GM21529 (cell line): ENCODE measurements around the gene RPH3AL.

Experiments used
- ATAC-seq: cut with Tn5 transposase; IDR thresholded peaks from one replicate; pipeline ENCODE4 v1.9.1; 2021; ENCODE audit not compliant: unreplicated experiment

Gene RPH3AL

DNA sequence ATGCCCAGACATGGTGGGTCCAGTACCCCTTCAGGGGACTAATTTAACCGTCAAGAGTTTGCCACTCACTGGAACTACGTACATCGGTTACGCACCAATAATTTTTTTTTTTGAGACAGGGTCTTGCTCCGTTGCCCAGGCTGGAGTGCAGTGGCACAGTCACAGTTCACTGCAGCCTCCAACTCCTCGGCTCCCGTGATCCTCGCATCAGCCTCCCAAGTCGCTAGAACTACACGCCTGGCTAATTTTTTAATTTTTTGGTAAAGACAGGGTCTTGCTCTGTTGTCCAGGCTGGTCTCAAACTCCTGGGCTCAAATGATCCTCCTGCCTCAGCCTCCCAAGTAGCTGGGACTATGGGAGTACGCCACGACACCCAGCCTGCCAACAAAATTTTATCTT is 15.6 kb downstream of the RPH3AL start:
- ATAC-seq, result no peak

DNA sequence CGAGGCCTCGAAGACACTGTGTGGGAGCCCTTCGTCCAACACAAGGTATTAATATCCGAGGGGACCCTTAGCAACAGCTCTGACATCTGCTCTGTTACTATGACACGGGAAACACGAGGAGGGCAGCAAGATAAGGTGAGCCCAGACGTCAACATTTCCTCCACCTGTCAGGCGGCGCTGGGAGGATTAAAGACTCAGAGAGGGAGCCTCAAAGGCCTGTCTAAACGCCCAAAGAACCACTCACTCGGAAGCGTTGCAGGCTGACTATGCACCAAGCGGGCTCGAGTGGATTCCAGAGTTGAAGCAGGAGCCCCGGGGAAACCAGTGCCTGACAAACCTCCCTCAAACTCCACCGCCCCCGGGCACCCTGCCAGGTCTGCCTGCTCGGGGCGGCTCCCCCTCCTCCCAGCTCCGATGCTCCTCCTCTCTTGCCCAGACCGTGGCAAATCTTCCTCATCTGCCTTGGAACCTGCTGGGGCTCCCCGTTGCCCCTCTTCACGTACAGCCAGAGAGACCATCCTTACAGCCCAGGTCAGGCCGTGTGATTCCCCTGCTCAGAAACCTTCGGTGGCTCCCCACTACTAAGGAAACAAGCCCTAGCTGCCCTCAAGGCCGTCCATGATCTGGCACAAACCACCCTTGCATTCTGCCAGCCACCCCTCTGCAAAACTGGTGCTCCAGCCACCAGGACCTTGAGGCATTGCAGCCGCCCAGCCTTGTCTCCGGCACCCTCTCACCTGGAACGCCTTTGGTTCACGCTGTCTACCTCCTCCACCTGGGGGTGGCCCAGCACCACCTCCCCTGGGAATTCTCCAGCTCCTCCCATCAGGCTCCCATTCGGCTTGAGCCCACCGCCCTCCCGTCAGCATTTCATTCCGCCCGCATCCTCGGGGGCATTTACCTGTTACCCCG is 16.2 kb downstream of the RPH3AL start:
- no peak for ATAC-seq

DNA sequence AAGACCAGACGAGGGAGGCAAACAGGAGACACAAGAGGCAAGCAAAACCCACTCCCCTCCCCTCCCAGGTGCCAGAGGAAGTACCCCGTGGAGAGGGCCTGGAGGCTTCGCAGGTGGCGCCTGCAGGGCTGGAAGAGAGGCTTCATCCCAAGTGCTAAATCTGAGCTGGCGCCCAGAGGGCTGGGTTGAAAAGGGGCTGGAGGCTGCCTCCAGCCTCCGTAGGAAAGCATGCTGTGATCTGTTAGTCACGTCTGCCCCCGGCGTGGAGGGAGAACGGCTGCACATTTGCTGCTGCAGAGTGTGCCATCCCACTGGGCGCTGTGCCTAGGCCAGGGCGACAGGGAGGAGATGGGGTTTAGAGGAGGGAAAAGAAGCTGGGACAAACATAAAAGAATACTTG is 16.9 kb downstream of the RPH3AL start:
- no peak for ATAC-seq

DNA sequence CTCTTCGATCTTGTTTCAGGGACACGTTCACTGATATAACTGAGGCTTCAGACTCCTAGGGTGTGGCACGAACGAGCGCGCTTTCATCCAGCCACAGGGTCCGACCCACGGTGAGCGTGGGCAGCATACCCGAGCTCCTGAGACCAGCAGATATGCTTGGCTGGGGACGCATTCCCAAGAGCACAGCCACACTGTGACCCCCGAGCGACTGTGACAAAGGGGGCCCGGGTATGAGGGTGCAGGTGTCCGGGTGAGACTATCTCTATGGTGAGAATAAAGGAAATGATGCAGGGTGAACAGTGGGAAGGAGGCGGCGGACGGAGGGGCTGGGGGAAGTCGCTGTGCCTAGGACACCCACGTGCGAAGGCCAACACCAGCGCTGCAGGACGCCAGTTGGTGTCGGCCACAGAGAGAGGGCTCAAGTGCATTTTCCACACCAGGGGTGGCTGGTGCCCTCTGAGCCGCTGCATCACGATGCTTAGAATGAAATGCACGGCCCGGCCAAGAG is 17.6 kb downstream of the RPH3AL start:
- no peak for ATAC-seq

DNA sequence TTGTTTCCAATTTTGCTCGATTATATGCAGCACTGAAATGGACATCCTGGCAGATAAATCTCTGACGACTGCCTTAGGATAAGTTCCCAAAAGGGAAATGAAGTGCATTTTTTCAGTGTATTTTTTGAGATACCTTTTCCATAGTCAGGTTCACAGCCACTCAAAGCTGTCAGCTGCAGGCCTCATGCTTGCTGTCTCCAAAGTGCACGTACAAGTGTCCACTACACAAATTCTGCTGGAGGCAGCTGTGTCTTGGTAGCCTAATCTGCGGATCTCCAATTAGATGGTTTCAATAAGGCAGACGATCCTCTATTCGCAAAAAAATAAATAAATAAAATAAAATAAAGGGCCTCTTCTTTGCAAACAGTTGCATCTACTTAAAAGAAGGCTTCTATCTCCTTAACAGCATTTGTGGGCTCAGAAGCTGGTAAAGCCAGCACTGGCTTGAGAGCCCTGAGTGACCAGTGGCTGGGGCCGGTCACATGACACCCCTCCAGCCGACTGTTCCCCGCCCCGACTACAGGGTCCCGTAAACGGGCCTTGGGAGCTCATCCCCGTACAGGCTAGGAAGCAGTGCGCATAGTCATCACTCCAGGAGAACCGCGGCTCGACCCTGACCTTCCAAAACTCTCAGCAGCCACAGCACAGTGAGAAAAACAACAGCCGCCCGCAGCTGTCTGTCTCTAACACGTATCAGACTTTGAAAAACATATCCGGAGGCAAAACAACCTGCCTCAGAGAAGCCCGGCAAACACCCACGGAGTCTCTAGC is 18.8 kb downstream of the RPH3AL start:
- ATAC-seq, result no peak

DNA sequence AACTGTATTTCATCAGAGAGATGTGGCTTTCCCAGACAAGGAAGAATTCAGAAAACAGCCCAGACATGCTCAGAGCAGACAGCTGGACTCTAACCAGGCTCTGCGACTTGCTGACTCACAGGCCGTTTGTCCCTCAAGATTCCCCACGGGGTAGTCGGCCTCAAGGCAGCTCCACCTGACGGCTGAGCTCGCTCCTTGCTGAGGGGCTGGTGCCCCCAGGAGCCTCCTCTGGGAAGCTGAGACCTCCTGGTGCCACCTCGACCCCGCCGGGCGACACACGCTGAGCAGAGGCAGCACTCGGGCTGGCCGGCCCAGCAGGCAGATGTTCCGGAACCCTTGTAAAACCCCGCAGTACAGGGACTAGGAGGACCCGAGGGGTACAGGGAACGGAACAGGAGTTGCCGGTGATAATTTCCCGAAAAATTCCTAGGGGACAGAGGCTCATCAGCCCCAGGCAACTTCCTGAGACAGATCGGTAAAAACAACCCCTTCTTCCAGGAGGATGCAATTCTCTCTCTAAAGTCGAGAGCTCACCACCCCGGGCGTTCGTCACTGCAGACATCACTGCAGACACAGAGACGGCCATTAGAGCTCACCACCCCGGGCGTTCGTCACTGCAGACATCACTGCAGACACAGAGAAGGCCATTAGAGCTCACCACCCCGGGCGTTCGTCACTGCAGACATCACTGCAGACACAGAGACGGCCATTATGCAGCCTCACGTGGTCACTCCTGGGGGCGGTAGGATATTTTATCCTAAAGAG is 19.9 kb downstream of the RPH3AL start:
- ATAC-seq, result no peak

DNA sequence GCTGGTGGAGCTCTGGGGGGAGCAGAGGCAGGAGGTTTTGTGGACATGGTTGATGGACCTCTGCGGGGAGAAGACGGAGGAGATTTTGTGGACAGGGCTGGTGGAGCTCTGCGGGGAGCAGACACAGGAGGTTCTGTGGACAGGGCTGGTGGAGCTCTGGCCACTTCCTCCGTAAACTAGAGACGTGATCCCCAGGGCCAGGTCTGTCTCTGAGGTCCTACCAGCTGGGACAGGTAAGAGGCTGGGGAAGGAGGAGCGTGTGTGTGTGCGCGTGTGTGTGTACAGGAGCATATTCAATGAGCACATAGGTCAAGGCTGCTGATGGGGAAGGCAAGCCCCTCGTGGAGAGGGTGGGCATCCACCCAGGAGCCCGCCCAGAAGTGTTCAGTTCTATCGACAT is 20.6 kb downstream of the RPH3AL start:
- no peak for ATAC-seq

DNA sequence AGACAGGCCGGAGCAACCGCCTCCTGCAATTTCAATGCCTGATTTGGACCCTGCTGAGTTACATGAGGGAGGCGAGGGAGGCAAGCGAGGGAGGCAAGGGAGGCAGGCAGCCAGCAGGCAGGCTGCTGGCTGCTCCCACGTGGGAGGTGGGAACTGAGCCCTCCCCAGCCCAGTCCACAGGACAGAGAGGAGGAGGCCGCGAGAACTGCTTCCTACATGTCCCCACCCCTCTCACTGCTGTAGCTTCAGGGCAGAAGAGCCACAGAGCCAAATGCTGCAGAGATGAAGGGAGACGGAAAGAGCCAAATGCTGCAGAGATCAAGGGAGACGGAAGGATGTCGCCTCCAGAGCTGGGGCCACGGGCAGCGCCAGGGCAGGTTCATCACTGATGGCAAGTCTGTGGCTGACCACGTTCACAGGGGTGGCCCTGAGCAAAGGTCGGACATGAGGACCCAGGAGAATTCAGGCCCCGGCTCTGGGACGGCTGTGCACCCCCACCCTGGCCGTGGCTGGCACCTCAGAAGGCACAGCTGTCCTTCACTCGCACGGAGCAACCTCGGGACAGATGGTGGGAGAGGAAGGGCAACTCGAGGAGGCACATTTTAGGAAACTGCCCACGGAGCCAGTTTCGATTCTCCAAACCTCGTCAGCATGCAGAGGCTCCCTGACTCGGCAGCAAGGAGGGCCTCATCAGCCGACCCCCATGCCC is 21.5 kb downstream of the RPH3AL start:
- ATAC-seq, result no peak

DNA sequence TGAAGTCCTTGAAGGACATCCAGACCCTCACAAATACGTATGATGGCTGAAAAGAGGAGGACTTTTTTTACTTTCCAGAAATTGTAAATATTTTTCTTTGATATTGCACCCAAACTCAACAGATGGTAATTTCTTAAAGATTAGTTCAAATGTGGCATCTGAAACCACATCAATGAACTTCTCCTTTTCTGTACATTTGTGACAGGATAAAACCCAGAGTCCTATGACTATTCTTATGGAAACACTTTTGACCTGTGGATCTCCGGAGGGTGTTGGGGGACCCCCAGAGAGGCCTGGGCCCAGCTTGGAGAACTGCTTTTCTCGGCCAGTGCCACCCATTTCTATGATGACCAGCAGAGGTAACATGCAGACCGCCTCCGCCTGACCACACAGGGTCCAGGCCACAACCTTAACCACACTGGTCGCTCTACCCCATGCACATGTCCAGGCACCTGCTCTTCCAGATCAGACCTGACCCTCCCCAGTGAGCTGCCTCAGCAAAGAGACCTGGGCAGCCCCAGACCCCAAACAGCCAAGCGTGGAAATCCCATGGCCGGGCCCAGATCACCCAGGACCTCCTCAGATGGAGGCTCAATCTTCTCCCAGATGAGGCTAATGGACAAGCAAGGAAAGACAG is 22.7 kb downstream of the RPH3AL start:
- ATAC-seq, result no peak

DNA sequence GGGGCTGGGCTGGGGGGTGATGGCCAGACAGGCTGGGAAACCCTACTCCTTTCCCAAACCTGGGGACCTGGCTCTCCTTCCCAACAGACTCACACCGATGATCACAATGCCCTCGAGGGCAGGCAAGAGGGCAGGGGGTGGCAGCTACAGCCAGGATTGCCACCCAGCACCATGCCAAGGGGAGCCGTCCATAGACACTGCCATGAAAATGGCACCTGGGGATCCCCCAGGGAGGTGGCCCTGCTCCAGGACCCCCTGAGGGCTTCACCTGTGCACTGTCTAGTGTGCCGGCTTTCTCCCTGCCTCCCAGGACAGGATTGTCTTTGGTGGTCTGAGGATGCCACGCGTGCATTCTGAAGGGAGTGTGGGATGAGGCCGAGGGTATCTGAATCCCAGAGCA is 24.6 kb downstream of the RPH3AL start:
- no peak for ATAC-seq

DNA sequence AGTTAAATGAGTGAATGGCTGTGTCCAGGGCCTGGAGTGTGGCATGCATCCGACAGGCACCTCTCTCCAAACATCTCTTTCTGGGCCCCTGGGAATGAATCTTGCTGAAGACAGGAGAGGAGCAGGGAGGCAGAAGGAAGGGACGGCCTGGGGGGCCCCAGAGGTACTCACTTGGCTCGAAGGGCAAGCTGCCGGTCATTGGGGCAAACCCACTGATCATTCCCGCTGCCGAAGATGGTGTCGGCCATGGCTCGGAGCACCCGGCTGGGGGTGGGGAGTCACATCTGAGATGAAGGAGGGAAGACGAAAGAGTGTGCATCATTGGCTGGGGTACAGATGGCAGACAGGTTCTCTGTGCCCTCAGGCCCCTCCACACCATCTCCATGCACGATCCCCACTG is 25.3 kb downstream of the RPH3AL start:
- no peak for ATAC-seq

DNA sequence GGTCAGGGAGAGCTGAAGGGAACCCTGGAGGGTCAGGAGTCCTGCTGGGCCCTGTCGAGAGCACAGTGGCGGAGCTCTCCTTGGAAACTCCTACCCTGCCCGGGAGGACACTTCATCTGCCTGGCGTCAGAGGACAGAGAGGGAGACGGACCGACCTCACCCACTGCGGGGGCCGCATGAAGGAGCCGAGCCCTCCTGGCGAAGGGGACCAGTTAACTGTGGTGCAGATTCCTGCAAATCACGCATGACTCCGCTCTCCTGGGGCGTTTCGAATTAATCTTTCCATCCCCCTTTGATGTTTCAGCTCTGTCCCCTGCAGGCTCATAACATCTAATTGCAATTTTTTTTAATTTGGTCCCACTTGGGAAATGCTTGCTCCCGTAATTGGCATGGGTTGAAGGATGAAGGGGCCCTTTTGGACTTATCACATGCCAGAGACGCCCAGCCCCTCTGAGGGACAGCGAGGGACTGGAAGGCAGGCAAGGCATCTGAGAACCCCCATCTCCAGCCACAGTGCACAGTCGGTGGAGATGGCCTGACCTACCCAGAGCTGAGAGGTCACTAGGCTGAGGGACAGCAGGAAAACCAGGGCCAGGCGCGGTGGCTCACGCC is 26.5 kb downstream of the RPH3AL start:
- ATAC-seq, result no peak

DNA sequence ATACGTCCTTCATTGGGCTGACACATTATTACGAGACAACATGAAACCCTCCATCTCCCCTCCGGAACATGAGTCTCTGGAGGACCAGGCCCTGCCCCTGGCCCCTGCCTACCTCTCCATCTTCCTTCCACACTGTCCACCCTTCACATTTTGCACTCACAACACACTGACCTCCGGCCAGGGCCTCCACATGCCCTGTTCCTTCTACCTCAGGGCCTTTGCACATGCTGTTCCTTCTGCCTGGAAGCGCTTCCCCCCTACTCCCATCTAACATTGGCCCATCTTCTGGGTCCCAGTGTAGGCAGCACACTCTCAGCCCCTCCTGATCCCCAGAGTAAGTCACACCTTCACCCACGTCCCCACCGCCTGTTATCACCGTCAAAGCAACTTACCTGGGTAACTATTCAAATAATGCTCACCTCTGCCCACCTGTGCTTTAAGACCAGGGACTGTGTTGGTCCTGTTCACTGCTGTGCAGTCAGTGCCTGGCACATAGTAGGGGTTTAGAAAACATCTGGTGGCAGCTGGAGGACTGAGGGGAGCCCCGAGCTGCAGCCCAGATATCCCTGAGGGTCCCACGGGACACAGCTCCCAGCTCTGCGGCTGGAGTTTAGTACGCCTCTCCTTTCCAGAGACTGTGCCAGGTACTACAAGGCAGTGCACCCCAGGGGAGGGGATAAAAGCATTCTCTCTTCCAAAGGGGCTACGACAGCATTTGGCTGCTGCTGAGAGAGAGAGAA is 27.2 kb downstream of the RPH3AL start:
- no peak for ATAC-seq

DNA sequence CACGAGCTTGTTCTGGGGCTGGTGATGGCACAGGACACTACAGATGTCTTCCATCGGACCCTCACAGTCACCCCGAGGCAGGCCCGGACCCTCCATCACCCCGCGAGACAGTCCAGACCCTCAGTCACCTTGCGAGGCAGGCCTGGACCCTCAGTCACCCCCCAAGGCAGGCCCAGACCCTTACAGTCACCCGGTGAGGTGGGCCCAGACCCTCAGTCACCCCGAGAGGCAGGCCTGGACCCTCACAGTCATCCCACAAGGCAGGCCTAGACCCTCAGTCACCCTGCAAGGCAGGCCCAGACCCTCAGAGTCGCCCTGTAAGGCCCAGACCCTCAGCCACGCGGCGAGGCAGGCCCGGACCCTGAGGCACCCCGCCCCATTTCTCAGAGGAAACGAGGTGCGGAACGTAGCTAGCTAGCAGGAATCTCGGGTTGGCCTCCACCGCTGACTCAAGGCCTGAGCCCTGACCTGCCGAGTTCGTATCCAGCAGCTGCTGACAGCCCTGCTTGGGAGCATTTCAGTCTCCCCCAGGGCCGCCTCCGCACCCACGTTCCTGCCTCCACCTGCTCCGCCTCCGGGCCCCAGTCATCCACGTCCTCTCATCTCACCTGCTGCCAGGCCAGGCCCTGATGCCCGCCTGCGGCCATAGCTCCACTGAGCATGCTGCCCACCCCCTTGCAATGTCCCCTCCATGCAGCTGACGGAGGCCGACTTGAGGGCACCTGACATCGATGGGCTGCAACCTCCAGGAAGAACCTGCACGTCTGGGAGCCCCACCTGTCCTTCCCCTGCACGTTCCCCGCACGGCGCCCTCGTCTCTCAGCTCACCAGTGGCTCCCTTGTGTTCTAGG is 28.7 kb downstream of the RPH3AL start:
- no peak for ATAC-seq

DNA sequence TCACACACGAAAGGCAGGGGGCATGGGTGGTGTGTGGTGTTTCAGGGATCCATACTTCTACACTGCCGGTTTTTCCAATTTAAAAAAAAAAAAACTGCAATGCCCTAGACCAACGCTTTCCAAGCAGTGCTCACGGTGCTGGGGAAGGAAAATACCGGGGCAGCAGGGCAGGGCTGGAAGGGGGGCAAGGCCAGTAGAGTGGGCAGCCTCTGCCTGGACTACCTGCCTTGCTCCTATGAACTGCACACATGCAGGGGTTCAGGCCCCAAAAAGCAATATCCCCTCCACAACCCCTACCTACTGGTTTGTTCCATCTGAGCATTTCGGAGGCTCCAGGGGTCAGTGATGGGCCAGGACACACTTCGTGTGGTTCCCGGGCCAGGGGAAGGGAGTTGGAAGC is 29.4 kb downstream of the RPH3AL start:
- no peak for ATAC-seq

DNA sequence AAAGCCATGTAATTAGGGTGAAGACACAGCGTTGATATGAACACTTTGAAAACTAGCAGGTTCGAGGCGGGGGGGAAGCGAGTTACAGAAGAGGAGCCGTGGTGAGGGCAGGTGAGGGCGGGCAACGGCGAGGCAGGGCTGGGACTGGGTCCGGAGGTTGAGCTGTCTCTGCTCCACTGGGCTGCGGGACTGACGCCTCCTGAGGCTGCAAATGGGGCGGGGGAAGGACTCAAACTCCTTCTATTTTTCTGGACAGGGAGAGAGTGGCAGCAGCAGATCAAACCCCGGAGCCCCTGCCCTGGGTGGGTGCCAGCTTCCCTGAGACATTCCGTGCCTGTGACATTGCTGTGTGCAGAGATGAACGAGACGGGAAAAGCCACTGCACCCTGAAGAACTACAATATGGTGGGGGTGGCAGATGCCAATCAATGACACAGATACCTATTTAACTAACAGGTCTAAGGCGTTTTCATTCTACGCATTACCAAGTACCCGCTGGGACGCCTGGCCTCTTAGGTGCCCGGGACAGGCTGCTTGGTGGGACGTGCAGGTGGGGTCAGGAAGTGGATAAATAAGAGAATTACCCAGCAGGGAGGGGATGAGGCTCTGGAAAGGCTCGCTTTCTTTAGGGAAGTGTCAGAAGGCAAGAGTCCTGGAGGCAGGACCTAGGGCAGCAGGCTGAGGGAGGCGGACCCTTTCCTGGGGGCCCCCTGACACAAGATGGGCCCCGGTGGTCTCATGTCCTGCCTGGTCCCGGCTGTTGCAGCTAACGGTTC is 30.4 kb downstream of the RPH3AL start:
- no peak for ATAC-seq

DNA sequence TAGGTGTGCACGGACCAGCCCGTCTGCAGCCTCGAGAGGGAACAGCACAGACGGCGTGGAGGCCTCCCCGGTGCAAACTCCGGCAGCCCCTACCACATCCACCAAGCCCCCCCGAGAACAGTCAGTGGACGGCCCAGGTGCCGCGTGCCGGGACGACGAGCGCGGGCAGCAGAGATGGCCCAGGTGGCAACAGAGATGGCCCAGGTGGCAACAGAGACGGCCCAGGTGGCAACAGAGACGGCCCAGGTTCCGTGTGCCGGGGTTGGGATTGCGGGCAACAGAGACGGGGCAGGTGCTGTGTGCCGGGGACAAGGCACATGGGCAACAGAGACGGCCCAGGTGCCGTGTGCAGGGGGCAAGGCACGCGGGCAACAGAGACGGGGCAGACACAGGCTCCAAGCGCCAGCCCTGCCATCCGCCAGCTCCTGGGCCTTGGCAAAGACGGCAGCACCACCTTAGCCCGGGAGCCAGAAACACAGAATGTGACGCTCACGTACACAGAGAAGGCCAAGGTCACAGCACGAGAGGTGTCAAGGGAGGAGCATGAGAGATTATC is 31.1 kb downstream of the RPH3AL start:
- ATAC-seq, result no peak
